Caco-2 (cell line): Measurements from ENCODE around the gene AHNAK2. TPM values are rescaled to one million over a fixed set of nuclear protein-coding genes. Genes with fewer than 3 reads are reported as not detected.

Experiments used
- BruUV-seq: library from RNA; stranded (reverse); fragments of 400-500 nt; replicated peaks from 2 replicates; lab custom pipeline; 2021; lab: Mats Ljungman, UMichigan
- CTCF ChIA-PET: fragments of 300-600 bp; sonication (Branson Sonifier 250); formaldehyde crosslinking; loops from one replicate; lab custom pipeline; 2022; ENCODE audit warnings: antibody characterized with exemption; lab: Charles Lee
- POLR2A ChIA-PET: fragments of 300-600 bp; sonication (Branson Sonifier 250); formaldehyde crosslinking; loops from one replicate; lab custom pipeline; 2022; ENCODE audit warnings: antibody characterized with exemption; lab: Charles Lee
- DNase-seq, 2 experiments: peaks; one replicate each; pipeline versions ENCODE4 v3.0.0 to v3.0.0-alpha.2; 2020 to 2022
- H3K27me3 ChIP-seq: replicated peaks from 2 replicates; pipeline ENCODE4 v1.6.0; 2011; ENCODE audit warnings: low read length; ENCODE audit not compliant: control insufficient read depth, insufficient read depth
- H3K36me3 ChIP-seq: 2 replicates; pipeline ENCODE4 v1.5.1; 2011; ENCODE audit warnings: low read length; ENCODE audit not compliant: control insufficient read depth, insufficient read depth
- H3K4me1 ChIP-seq: fragments of 250-450 bp; sonication (Bioruptor Pico); 2 replicates; pipeline ENCODE4 v1.5.1; 2020; ENCODE audit warnings: mild to moderate bottlenecking
- H3K4me3 ChIP-seq: 2 replicates; pipeline ENCODE4 v1.5.1; 2011; ENCODE audit warnings: low read depth, mild to moderate bottlenecking, control low read depth, low read length
- H3K9me3 ChIP-seq: fragments of 250-450 bp; sonication (Bioruptor Pico); 2 replicates; pipeline ENCODE4 v1.5.1; 2020; ENCODE audit warnings: mild to moderate bottlenecking, moderate library complexity
- H3K27ac Mint-ChIP-seq: one replicate; pipeline ENCODE4 v1.8.0; 2022; ENCODE audit warnings: mixed read lengths; ENCODE audit not compliant: unreplicated experiment
- H3K27me3 Mint-ChIP-seq: one replicate; pipeline ENCODE4 v1.8.0; 2022; ENCODE audit warnings: mixed read lengths; ENCODE audit not compliant: insufficient read depth, unreplicated experiment
- H3K36me3 Mint-ChIP-seq: one replicate; pipeline ENCODE4 v1.8.0; 2022; ENCODE audit warnings: mild to moderate bottlenecking, mixed read lengths; ENCODE audit not compliant: insufficient read depth, unreplicated experiment
- H3K4me1 Mint-ChIP-seq: one replicate; pipeline ENCODE4 v1.8.0; 2022; ENCODE audit warnings: low read depth, mixed read lengths; ENCODE audit not compliant: unreplicated experiment
- H3K4me3 Mint-ChIP-seq: one replicate; pipeline ENCODE4 v1.8.0; 2022; ENCODE audit warnings: mild to moderate bottlenecking, moderate library complexity, mixed read lengths; ENCODE audit not compliant: unreplicated experiment
- H3K9me3 Mint-ChIP-seq: one replicate; pipeline ENCODE4 v1.8.0; 2022; ENCODE audit warnings: mixed read lengths; ENCODE audit not compliant: unreplicated experiment
- intact Hi-C: fragments of 100-400 bp; cut with micrococcal nuclease; formaldehyde crosslinking; loops from one replicate; pipeline ENCODE4 v1.10.0; 2022; ENCODE audit not compliant: unreplicated experiment
- total RNA-seq: library from RNA; stranded (reverse); gene quantifications from 2 replicates; pipeline ENCODE4 v1.2.3, GENCODE V29; 2022
- TF ChIP-seq, protein P1 (sequence below), 2 experiments: fragments of 200-600 bp in 1 of 2; IDR thresholded peaks; 1 replicate in 1 of 2; 2 replicates in 1 of 2; pipeline versions ENCODE4 v1.5.1 to v1.8.0; 2011 to 2022; ENCODE audit warnings: antibody characterized with exemption in 1 of 2, control low read depth in 1 of 2, inconsistent platforms in 1 of 2, low read depth in 1 of 2, low read length in 1 of 2, mild to moderate bottlenecking in 1 of 2, moderate library complexity in 1 of 2; ENCODE audit not compliant: insufficient read depth in 1 of 2, severe bottlenecking in 1 of 2, unreplicated experiment in 1 of 2

The AHNAK2 gene
- total RNA-seq, 1 experiment from 2014 or later: 0.77 TPM

GRCh38 chr14:104984056-104984894 lies 6.1 kb upstream of the AHNAK2 start:
- Mint-ChIP-seq H3K4me1 (no peaks in the 10 kb centered on the region), H3K27me3 (no peaks in the 10 kb centered on the region), H3K36me3 (no peaks in the 10 kb centered on the region), H3K4me3 (peak overlapping the region; percentile 66), H3K9me3 (no peaks in the 10 kb centered on the region), H3K27ac (peak overlapping the region; percentile 53)
- intact Hi-C loops: no loop called here
- no peak overlapping the region for H3K4me3 ChIP-seq
- ChIA-PET POLR2A (interaction anchor here (1.1 kb wide), 1 partner anchor 37 kb away, joined by 4 read pairs; the partner anchor contains the start of gene CDCA4), CTCF (no interaction called here)
- no peaks in the 10 kb centered on the region for H3K36me3 ChIP-seq
- H3K27me3 ChIP-seq: no peaks in the 10 kb centered on the region
- H3K4me1 ChIP-seq: 0 out of 2 replicates have a peak, but pooled peaks cover 3% of the 10 kb centered on the region
- TF ChIP-seq, protein P1, sequence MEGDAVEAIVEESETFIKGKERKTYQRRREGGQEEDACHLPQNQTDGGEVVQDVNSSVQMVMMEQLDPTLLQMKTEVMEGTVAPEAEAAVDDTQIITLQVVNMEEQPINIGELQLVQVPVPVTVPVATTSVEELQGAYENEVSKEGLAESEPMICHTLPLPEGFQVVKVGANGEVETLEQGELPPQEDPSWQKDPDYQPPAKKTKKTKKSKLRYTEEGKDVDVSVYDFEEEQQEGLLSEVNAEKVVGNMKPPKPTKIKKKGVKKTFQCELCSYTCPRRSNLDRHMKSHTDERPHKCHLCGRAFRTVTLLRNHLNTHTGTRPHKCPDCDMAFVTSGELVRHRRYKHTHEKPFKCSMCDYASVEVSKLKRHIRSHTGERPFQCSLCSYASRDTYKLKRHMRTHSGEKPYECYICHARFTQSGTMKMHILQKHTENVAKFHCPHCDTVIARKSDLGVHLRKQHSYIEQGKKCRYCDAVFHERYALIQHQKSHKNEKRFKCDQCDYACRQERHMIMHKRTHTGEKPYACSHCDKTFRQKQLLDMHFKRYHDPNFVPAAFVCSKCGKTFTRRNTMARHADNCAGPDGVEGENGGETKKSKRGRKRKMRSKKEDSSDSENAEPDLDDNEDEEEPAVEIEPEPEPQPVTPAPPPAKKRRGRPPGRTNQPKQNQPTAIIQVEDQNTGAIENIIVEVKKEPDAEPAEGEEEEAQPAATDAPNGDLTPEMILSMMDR (IDR thresholded peaks at IDR 0.05; ENCODE audit: insufficient read depth in 1 of 2, low read depth in 1 of 2, low read length in 1 of 2, severe bottlenecking in 1 of 2, unreplicated experiment in 1 of 2): no peak
- H3K9me3 ChIP-seq: no peaks in the 10 kb centered on the region
- no TSS peak for BruUV-seq
- DNase-seq: no peak

DNA sequence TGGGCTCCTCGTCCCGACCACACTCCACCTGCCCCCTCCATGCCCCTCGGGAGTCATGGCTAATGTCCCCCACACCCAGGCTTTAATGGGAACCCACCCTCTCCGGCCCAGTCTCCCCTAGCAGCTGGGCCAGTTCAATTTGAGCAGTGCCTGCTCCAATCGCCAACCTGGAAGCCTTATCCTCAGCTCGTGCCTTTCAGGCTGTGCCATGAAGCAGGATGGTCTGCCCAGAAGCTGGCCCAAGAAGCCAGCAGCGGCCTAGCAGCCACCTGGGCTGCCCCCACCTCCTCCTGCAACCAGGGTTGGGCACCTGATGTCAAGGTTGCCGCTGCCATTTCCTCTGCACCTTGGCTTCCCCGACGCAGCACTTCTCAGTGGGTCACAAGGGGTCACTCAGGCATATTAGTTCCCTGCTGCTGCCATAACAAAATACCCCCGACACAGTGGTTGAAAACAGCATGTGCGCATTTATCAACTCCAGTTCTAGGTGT lies 5.1 kb upstream of the AHNAK2 start:
- Mint-ChIP-seq H3K27me3 (peaks cover 2% of the 10 kb centered on the region), H3K27ac (no peak overlapping the region), H3K4me1 (no peaks in the 10 kb centered on the region), H3K36me3 (no peaks in the 10 kb centered on the region), H3K4me3 (no peak overlapping the region), H3K9me3 (no peaks in the 10 kb centered on the region)
- no peak for DNase-seq
- CTCF ChIA-PET: no interaction called here
- no TSS peak for BruUV-seq
- peaks cover 7% of the 10 kb centered on the region; the same call in 1 of the 2 replicates for H3K4me1 ChIP-seq
- POLR2A ChIA-PET: interaction anchor here (1.1 kb wide), 1 partner anchor 38 kb away, joined by 4 read pairs; the partner anchor contains the start of gene CDCA4
- TF ChIP-seq, protein P1 (IDR thresholded peaks at IDR 0.05; ENCODE audit: insufficient read depth in 1 of 2, low read depth in 1 of 2, low read length in 1 of 2, severe bottlenecking in 1 of 2, unreplicated experiment in 1 of 2): no peak
- H3K9me3 ChIP-seq: no peaks in the 10 kb centered on the region
- H3K4me3 ChIP-seq: no peak overlapping the region
- intact Hi-C loops: no loop called here
- no peaks in the 10 kb centered on the region for H3K27me3 ChIP-seq
- no peaks in the 10 kb centered on the region for H3K36me3 ChIP-seq

- DNase-seq: no peak
- POLR2A ChIA-PET: no interaction called here
- Histone ChIP-seq H3K27me3 (no peaks in the 10 kb centered on the region), H3K9me3 (no peaks in the 10 kb centered on the region), H3K4me3 (no peak overlapping the region), H3K36me3 (no peaks in the 10 kb centered on the region), H3K4me1 (peaks cover 7% of the 10 kb centered on the region; the same call in 1 of the 2 replicates)
- TF ChIP-seq, protein P1 (IDR thresholded peaks at IDR 0.05; ENCODE audit: insufficient read depth in 1 of 2, low read depth in 1 of 2, low read length in 1 of 2, severe bottlenecking in 1 of 2, unreplicated experiment in 1 of 2): no peak
- intact Hi-C loops: no loop called here
- Mint-ChIP-seq H3K36me3 (no peaks in the 10 kb centered on the region), H3K4me1 (no peaks in the 10 kb centered on the region), H3K27ac (no peak overlapping the region), H3K9me3 (no peaks in the 10 kb centered on the region), H3K27me3 (peaks cover 2% of the 10 kb centered on the region), H3K4me3 (no peak overlapping the region)
- CTCF ChIA-PET: no interaction called here
- no TSS peak for BruUV-seq
Observed at GRCh38 chr14:104982548-104983230, 4.5 kb upstream of the AHNAK2 start.
